ENCODE data around the gene ABCA3. TPM values are rescaled to one million over a fixed set of nuclear protein-coding genes. Genes with fewer than 3 reads are reported as not detected.

Gene ABCA3
- total and polyA plus RNA-seq, 12 donors, result 3.3 to 30.8 (median 21.6) TPM

- no peak overlapping the region for H3K4me3 ChIP-seq
- no peaks in the 10 kb centered on the region for H3K9me3 ChIP-seq (replicated peaks in 1 of 3)
- no peak for DNase-seq
- no peaks in the 10 kb centered on the region for H3K4me1 ChIP-seq (replicated peaks in 1 of 2)
- TF ChIP-seq POLR2A (IDR thresholded peaks at IDR 0.05) (no peak), CTCF (IDR thresholded peaks at IDR 0.05) (no peak)
- peaks cover 0 to 4% of the 10 kb centered on the region in 2 donors for H3K36me3 ChIP-seq (replicated peaks in 1 of 2)
- H3K27me3 ChIP-seq, result no peaks in the 10 kb centered on the region
- intact Hi-C loops (cut with DNase I), result no loop called here
- H3K27ac ChIP-seq, result no peak overlapping the region
- WGBS, 4 donors, result 76 to 85% (median 82%) methylated on average over 13 to 35 of the region's 35 CpGs
Measured at GRCh38 chr16:2287916-2288547, 52.5 kb downstream of the ABCA3 start.

GRCh38 chr16:2286550-2286949, 54.0 kb downstream of the ABCA3 start:
- WGBS, 4 donors, result 87 to 100% (median 90%) methylated on average over 6 to 17 of the region's 17 CpGs
- Histone ChIP-seq H3K27me3 (no peaks in the 10 kb centered on the region), H3K36me3 (replicated peaks in 1 of 2) (peaks cover 0 to 4% of the 10 kb centered on the region in 2 donors), H3K4me3 (no peak overlapping the region), H3K4me1 (replicated peaks in 1 of 2) (no peaks in the 10 kb centered on the region), H3K27ac (no peak overlapping the region), H3K9me3 (replicated peaks in 1 of 3) (no peaks in the 10 kb centered on the region)
- intact Hi-C loops (cut with DNase I), result no loop called here
- no peak for DNase-seq
- TF ChIP-seq POLR2A (IDR thresholded peaks at IDR 0.05) (no peak), CTCF (IDR thresholded peaks at IDR 0.05) (no peak)

- Histone ChIP-seq H3K4me1 (replicated peaks in 1 of 2) (no peaks in the 10 kb centered on the region), H3K27me3 (no peaks in the 10 kb centered on the region), H3K9me3 (replicated peaks in 1 of 3) (no peaks in the 10 kb centered on the region), H3K4me3 (no peak overlapping the region), H3K27ac (no peak overlapping the region), H3K36me3 (replicated peaks in 1 of 2) (peaks cover 0 to 4% of the 10 kb centered on the region in 2 donors)
- 83 to 90% (median 84%) methylated on average over 6 to 13 of the region's 13 CpGs for WGBS, 4 donors
- intact Hi-C loops (cut with DNase I), result no loop called here
- DNase-seq, result no peak
- TF ChIP-seq CTCF (IDR thresholded peaks at IDR 0.05) (no peak), POLR2A (IDR thresholded peaks at IDR 0.05) (no peak)
Measured at GRCh38 chr16:2285731-2286191, 54.8 kb downstream of the ABCA3 start.

- no peak for DNase-seq
- no peaks in the 10 kb centered on the region for H3K4me1 ChIP-seq (replicated peaks in 1 of 2)
- 87 to 90% (median 89%) methylated on average over 27 to 35 of the region's 35 CpGs for WGBS, 4 donors
- H3K27ac ChIP-seq, result no peak overlapping the region
- H3K9me3 ChIP-seq (replicated peaks in 1 of 3), result no peaks in the 10 kb centered on the region
- TF ChIP-seq CTCF (IDR thresholded peaks at IDR 0.05) (no peak), POLR2A (IDR thresholded peaks at IDR 0.05) (no peak)
- no peak overlapping the region for H3K4me3 ChIP-seq
- peaks cover 0 to 4% of the 10 kb centered on the region in 2 donors for H3K36me3 ChIP-seq (replicated peaks in 1 of 2)
- intact Hi-C loops (cut with DNase I), result no loop called here
- no peaks in the 10 kb centered on the region for H3K27me3 ChIP-seq
Measured at GRCh38 chr16:2284797-2285576, 55.5 kb downstream of the ABCA3 start.

All from adrenal gland (tissue), 12 donors.